Measurements from ENCODE around the gene CLEC16A.

Gene CLEC16A

GRCh38 chr16:11171757-11172299 is 227.5 kb downstream of the CLEC16A start:
- DNase-seq (ENCODE audit: low read depth in 1 of 2, low spot score in 1 of 2): no peak
- Histone ChIP-seq H3K27ac (replicated peaks) (no peak overlapping the region), H3K4me3 (replicated peaks; ENCODE audit: insufficient read depth, low read length) (no peak overlapping the region), H3K27me3 (ENCODE audit: insufficient read depth, poor library complexity, severe bottlenecking) (no peaks in the 10 kb centered on the region)
- TF ChIP-seq, protein P1, sequence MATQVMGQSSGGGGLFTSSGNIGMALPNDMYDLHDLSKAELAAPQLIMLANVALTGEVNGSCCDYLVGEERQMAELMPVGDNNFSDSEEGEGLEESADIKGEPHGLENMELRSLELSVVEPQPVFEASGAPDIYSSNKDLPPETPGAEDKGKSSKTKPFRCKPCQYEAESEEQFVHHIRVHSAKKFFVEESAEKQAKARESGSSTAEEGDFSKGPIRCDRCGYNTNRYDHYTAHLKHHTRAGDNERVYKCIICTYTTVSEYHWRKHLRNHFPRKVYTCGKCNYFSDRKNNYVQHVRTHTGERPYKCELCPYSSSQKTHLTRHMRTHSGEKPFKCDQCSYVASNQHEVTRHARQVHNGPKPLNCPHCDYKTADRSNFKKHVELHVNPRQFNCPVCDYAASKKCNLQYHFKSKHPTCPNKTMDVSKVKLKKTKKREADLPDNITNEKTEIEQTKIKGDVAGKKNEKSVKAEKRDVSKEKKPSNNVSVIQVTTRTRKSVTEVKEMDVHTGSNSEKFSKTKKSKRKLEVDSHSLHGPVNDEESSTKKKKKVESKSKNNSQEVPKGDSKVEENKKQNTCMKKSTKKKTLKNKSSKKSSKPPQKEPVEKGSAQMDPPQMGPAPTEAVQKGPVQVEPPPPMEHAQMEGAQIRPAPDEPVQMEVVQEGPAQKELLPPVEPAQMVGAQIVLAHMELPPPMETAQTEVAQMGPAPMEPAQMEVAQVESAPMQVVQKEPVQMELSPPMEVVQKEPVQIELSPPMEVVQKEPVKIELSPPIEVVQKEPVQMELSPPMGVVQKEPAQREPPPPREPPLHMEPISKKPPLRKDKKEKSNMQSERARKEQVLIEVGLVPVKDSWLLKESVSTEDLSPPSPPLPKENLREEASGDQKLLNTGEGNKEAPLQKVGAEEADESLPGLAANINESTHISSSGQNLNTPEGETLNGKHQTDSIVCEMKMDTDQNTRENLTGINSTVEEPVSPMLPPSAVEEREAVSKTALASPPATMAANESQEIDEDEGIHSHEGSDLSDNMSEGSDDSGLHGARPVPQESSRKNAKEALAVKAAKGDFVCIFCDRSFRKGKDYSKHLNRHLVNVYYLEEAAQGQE (IDR thresholded peaks at IDR 0.05; ENCODE audit: insufficient replicate concordance, low read depth): no peak
- TF ChIP-seq POLR2AphosphoS5 (IDR thresholded peaks at IDR 0.05; ENCODE audit: low read depth) (no peak), SPI1 (IDR thresholded peaks at IDR 0.05; ENCODE audit: borderline replicate concordance, low read depth) (no peak), GABPA (IDR thresholded peaks at IDR 0.05; ENCODE audit: low read depth) (no peak)
- TF ChIP-seq, protein P2, sequence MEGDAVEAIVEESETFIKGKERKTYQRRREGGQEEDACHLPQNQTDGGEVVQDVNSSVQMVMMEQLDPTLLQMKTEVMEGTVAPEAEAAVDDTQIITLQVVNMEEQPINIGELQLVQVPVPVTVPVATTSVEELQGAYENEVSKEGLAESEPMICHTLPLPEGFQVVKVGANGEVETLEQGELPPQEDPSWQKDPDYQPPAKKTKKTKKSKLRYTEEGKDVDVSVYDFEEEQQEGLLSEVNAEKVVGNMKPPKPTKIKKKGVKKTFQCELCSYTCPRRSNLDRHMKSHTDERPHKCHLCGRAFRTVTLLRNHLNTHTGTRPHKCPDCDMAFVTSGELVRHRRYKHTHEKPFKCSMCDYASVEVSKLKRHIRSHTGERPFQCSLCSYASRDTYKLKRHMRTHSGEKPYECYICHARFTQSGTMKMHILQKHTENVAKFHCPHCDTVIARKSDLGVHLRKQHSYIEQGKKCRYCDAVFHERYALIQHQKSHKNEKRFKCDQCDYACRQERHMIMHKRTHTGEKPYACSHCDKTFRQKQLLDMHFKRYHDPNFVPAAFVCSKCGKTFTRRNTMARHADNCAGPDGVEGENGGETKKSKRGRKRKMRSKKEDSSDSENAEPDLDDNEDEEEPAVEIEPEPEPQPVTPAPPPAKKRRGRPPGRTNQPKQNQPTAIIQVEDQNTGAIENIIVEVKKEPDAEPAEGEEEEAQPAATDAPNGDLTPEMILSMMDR (IDR thresholded peaks at IDR 0.05; ENCODE audit: insufficient read depth, low read length): no peak

GRCh38 chr16:11173426-11173825 is 229.1 kb downstream of the CLEC16A start:
- no peak for TF ChIP-seq POLR2AphosphoS5 (IDR thresholded peaks at IDR 0.05; ENCODE audit: low read depth)
- no peak for TF ChIP-seq GABPA (IDR thresholded peaks at IDR 0.05; ENCODE audit: low read depth)
- TF ChIP-seq, protein P2 (IDR thresholded peaks at IDR 0.05; ENCODE audit: insufficient read depth, low read length): no peak
- TF ChIP-seq, protein P1 (IDR thresholded peaks at IDR 0.05; ENCODE audit: insufficient replicate concordance, low read depth): no peak
- TF ChIP-seq SPI1 (IDR thresholded peaks at IDR 0.05; ENCODE audit: borderline replicate concordance, low read depth): no peak
- H3K27me3 ChIP-seq (ENCODE audit: insufficient read depth, poor library complexity, severe bottlenecking): no peaks in the 10 kb centered on the region
- H3K4me3 ChIP-seq (replicated peaks; ENCODE audit: insufficient read depth, low read length): no peak overlapping the region
- DNase-seq (ENCODE audit: low read depth in 1 of 2, low spot score in 1 of 2): no peak
- H3K27ac ChIP-seq (replicated peaks): no peak overlapping the region

- no peak for DNase-seq (ENCODE audit: low read depth in 1 of 2, low spot score in 1 of 2)
- H3K27ac ChIP-seq (replicated peaks): no peak overlapping the region
- TF ChIP-seq POLR2AphosphoS5 (IDR thresholded peaks at IDR 0.05; ENCODE audit: low read depth) (no peak), SPI1 (IDR thresholded peaks at IDR 0.05; ENCODE audit: borderline replicate concordance, low read depth) (peak; percentile 30; the same call in 1 of the 2 replicates)
- H3K27me3 ChIP-seq (ENCODE audit: insufficient read depth, poor library complexity, severe bottlenecking): no peaks in the 10 kb centered on the region
- no peak overlapping the region for H3K4me3 ChIP-seq (replicated peaks; ENCODE audit: insufficient read depth, low read length)
Observed at GRCh38 chr16:11174141-11174540, 229.8 kb downstream of the CLEC16A start.

- TF ChIP-seq, protein P2 (IDR thresholded peaks at IDR 0.05; ENCODE audit: insufficient read depth, low read length): no peak
- TF ChIP-seq, protein P1 (IDR thresholded peaks at IDR 0.05; ENCODE audit: insufficient replicate concordance, low read depth): no peak
- TF ChIP-seq GABPA (IDR thresholded peaks at IDR 0.05; ENCODE audit: low read depth): no peak
- TF ChIP-seq SPI1 (IDR thresholded peaks at IDR 0.05; ENCODE audit: borderline replicate concordance, low read depth): no peak
- no peak for TF ChIP-seq POLR2AphosphoS5 (IDR thresholded peaks at IDR 0.05; ENCODE audit: low read depth)
- H3K27me3 ChIP-seq (ENCODE audit: insufficient read depth, poor library complexity, severe bottlenecking): no peaks in the 10 kb centered on the region
- no peak overlapping the region for H3K4me3 ChIP-seq (replicated peaks; ENCODE audit: insufficient read depth, low read length)
- H3K27ac ChIP-seq (replicated peaks): no peak overlapping the region
- DNase-seq (ENCODE audit: low read depth in 1 of 2, low spot score in 1 of 2): no peak
Observed at GRCh38 chr16:11175106-11175786, 230.9 kb downstream of the CLEC16A start.

Measured in HL-60 (cell line).